ENCODE data around the gene SPRR4.

GRCh38 chr1:152959801-152960451 lies 10.5 kb upstream of the SPRR4 start:
- no peak for TF ChIP-seq CTCF (conservative IDR thresholded peaks at IDR 0.05)
- no peak for TF ChIP-seq EZH2 (IDR thresholded peaks at IDR 0.05; ENCODE audit: low read depth)

All from PC-9 (cell line).